ENCODE measurements around the gene TRIM22.
"Not testable (repeated sequence)": the region's sequence is repeated elsewhere in the genome, so short reads cannot be mapped to it uniquely, and the experiment has no call there.

TRIM22 gene

GRCh38 chr11:5684646-5685362, 4.8 kb upstream of the TRIM22 start, which contains the start of gene TRIM5:
Gene TRIM5, minus strand, starts transcription at chr11:5685074. Its CDS starts 4,897 bp downstream, at chr11:5680177.
- no peaks in the 10 kb centered on the region for H3K27me3 ChIP-seq
- intact Hi-C loops (cut with DNase I; ENCODE audit: low total_unique reads) = loop anchor here (10.0 kb wide), 1 partner anchor 80 kb away; no protein-coding TSS in a partner anchor
- peaks cover 0 to 35% (median 12%) of the 10 kb centered on the region in 4 donors for H3K4me1 ChIP-seq
- peak within 1 kb of the TSS; percentile 48 to 61 for H3K4me3 ChIP-seq
- H3K36me3 ChIP-seq = peaks cover 2 to 3% (median 3%) of the 10 kb centered on the region in 3 donors
- peak; percentile 46 to 58 for TF ChIP-seq CTCF (IDR thresholded peaks at IDR 0.05)
- peak within 1 kb of the TSS; percentile 82 to 93 for H3K27ac ChIP-seq
- peak; percentile 93 for DNase-seq
- no peaks in the 10 kb centered on the region for H3K9me3 ChIP-seq

GRCh38 chr11:5686426-5686825, 3.2 kb upstream of the TRIM22 start:
- H3K36me3 ChIP-seq = no peaks in the 10 kb centered on the region
- H3K4me3 ChIP-seq = no peak overlapping the region
- H3K4me1 ChIP-seq = peaks cover 0 to 40% (median 11%) of the 10 kb centered on the region in 4 donors
- H3K9me3 ChIP-seq = no peaks in the 10 kb centered on the region
- TF ChIP-seq CTCF (IDR thresholded peaks at IDR 0.05) = no peak
- H3K27me3 ChIP-seq = no peaks in the 10 kb centered on the region
- no peak overlapping the region for H3K27ac ChIP-seq
- intact Hi-C loops (cut with DNase I; ENCODE audit: low total_unique reads) = loop anchor here (10.0 kb wide), 1 partner anchor 82 kb away; no protein-coding TSS in a partner anchor
- no peak for DNase-seq

GRCh38 chr11:5688482-5688881, 1.1 kb upstream of the TRIM22 start:
- H3K4me3 ChIP-seq = no peak overlapping the region
- no peaks in the 10 kb centered on the region for H3K36me3 ChIP-seq
- no peaks in the 10 kb centered on the region for H3K9me3 ChIP-seq
- intact Hi-C loops (cut with DNase I; ENCODE audit: low total_unique reads) = loop anchor here (10.0 kb wide), 1 partner anchor 84 kb away; no protein-coding TSS in a partner anchor
- no peaks in the 10 kb centered on the region for H3K27me3 ChIP-seq
- DNase-seq = no peak
- TF ChIP-seq CTCF (IDR thresholded peaks at IDR 0.05) = no peak
- H3K4me1 ChIP-seq = peaks cover 0 to 37% (median 3%) of the 10 kb centered on the region in 4 donors
- H3K27ac ChIP-seq = peak overlapping the region; percentile 82

- Histone ChIP-seq H3K9me3 (no peaks in the 10 kb centered on the region), H3K36me3 (no peaks in the 10 kb centered on the region), H3K27me3 (no peaks in the 10 kb centered on the region), H3K4me3 (peak overlapping the region; percentile 51 to 54), H3K27ac (peak overlapping the region; percentile 82), H3K4me1 (peaks cover 0 to 30% (median 2%) of the 10 kb centered on the region in 4 donors)
- DNase-seq = no peak
- intact Hi-C loops (cut with DNase I; ENCODE audit: low total_unique reads) = no loop called here
- TF ChIP-seq CTCF (IDR thresholded peaks at IDR 0.05) = no peak
Measured at GRCh38 chr11:5690216-5690615, 626 bp downstream of the TRIM22 start.

GRCh38 chr11:5690736-5691135, 1.1 kb downstream of the TRIM22 start:
- no peaks in the 10 kb centered on the region for H3K9me3 ChIP-seq
- peaks cover 0 to 26% (median 2%) of the 10 kb centered on the region in 4 donors for H3K4me1 ChIP-seq
- peaks cover 0 to 1% (median 0%) of the 10 kb centered on the region in 3 donors for H3K36me3 ChIP-seq
- peak overlapping the region; percentile 82 for H3K27ac ChIP-seq
- H3K27me3 ChIP-seq = no peaks in the 10 kb centered on the region
- peak overlapping the region; percentile 51 to 54 for H3K4me3 ChIP-seq
- no peak for TF ChIP-seq CTCF (IDR thresholded peaks at IDR 0.05)
- intact Hi-C loops (cut with DNase I; ENCODE audit: low total_unique reads) = loop anchor here (1.0 kb wide), 1 partner anchor 9 kb away; no protein-coding TSS in a partner anchor
- DNase-seq = no peak

GRCh38 chr11:5691238-5691963, 1.8 kb downstream of the TRIM22 start:
- H3K36me3 ChIP-seq, H3K9me3 ChIP-seq, H3K27me3 ChIP-seq, DNase-seq: not testable (repeated sequence)
- intact Hi-C loops (cut with DNase I; ENCODE audit: low total_unique reads) = loop anchor here (1.0 kb wide), 1 partner anchor 10 kb away; no protein-coding TSS in a partner anchor
- peak overlapping the region; percentile 51 to 54 for H3K4me3 ChIP-seq
- H3K27ac ChIP-seq = peak overlapping the region; percentile 82
- H3K4me1 ChIP-seq = peaks cover 0 to 26% (median 2%) of the 10 kb centered on the region in 4 donors
